Measurements from ENCODE around the gene PGLYRP3.
"Not testable (repeated sequence)": the region's sequence is repeated elsewhere in the genome, so short reads cannot be mapped to it uniquely, and the experiment has no call there.

The PGLYRP3 gene

GRCh38 chr1:153349363-153350320 is 36.9 kb upstream of the PGLYRP3 start:
- no peak for DNase-seq (ENCODE audit: low read depth in 1 of 2, low spot score in 1 of 2)

- DNase-seq (ENCODE audit: low read depth in 1 of 2, low spot score in 1 of 2), result no peak
These were observed 36.0 kb upstream of the PGLYRP3 start, which contains the start of gene PGLYRP4 for GRCh38 chr1:153348511-153349362. PGLYRP4 (minus strand) TSS chr1:153348841; CDS start chr1:153347932, 909 bp downstream.

- DNase-seq (ENCODE audit: low read depth in 1 of 2, low spot score in 1 of 2), result no peak
These were observed 35.1 kb upstream of the PGLYRP3 start for GRCh38 chr1:153347856-153348255.

DNA sequence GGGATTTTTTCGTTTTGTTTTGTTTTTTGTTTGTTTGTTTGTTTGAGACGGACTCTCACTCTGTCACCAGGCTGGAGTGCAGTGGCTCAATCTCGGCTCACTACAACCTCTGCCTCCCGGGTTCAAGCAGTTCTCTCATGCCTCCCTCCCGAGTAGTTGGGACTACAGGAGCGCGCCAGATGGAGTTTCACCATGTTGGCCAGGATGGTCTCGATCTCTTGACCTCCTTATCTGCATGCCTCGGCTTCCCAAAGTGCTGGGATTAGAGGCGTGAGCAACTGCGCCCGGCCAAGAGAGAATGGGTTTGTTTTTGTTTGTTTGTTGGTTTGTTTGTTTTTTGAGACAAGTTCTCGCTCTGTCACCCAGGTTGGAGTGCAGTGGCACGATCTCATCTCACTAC is 34.3 kb upstream of the PGLYRP3 start:
- not testable (repeated sequence) for DNase-seq (ENCODE audit: low read depth in 1 of 2, low spot score in 1 of 2)

- DNase-seq (ENCODE audit: low read depth in 1 of 2, low spot score in 1 of 2), result no peak
These were observed 33.4 kb upstream of the PGLYRP3 start for GRCh38 chr1:153346077-153346723.

- no peak for DNase-seq (ENCODE audit: low read depth in 1 of 2, low spot score in 1 of 2)
These were observed 32.7 kb upstream of the PGLYRP3 start for GRCh38 chr1:153345187-153346076.

GRCh38 chr1:153344718-153345025 is 31.9 kb upstream of the PGLYRP3 start:
- DNase-seq (ENCODE audit: low read depth in 1 of 2, low spot score in 1 of 2), result no peak

DNA sequence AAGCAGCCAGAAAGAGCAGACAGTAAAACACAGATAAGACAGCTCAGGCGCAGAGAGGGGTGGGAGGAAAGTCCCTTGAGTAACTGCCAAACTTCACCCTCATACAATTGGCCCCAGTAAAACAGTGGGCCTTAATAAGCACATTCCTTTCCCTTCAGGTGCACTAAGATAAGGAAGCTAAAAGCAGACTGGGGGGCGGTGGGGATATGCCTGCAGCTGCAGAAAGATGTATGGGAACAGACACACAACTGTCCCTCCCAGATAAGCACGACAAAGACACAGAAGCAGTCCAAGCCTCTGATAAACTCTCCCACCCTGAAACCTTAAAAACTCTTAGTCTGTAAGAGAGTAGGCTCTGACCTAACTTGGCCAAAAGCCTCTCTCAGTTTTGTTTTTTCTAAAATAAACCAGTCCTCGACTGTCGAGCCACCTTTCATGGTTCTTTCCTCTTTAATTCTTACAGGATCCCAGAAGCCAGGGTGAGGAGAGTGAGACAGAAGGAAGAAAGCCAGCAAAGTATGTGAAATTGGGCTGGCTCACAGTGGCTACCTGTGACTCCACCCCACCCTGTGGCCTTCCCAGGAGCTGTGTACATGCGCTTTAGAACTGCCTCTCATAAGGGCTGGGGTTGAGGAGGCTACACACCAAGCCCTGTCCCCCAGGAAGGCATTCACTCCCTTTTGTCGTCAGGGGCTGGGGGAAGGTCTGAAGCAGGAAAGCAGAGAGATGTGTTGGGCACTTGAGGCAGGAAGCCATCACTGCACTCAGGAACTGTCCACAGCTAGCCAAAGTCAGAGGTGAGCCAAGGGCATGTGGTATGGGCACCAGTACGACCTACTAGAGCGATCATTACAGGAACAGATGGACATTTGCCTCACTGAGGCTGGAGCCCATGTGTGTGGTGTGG is 31.3 kb upstream of the PGLYRP3 start:
- DNase-seq (ENCODE audit: low read depth in 1 of 2, low spot score in 1 of 2), result no peak

DNA sequence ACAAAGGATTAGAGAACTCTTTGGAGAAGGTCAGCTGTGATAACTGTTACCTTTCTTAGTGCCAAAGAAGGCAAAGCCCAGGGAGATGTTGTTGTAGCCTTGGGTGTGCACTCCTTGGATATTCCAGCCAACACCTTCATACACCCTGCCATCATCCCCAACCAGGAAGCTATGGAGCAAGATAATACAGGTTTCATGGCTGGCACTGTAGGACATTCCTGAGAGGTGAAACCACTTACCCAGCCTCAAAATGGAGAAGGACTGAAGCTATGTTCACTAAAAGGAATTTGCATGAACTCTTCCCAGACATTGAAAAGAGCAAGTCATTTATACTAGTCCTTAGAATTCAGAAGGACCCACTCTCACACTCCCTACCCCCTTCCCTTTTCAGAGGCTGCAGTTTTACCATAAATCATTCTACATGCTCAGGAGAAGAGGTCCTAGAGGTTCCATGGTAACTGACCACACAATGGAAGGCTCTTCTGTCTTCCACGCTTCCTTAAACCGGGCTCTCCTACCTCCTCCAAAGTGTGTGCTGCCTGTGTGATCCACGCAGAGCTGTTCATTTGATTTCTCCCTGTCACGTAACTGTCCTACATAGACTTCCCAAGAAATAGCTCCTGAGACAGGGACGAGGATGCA is 30.4 kb upstream of the PGLYRP3 start:
- no peak for DNase-seq (ENCODE audit: low read depth in 1 of 2, low spot score in 1 of 2)

DNA sequence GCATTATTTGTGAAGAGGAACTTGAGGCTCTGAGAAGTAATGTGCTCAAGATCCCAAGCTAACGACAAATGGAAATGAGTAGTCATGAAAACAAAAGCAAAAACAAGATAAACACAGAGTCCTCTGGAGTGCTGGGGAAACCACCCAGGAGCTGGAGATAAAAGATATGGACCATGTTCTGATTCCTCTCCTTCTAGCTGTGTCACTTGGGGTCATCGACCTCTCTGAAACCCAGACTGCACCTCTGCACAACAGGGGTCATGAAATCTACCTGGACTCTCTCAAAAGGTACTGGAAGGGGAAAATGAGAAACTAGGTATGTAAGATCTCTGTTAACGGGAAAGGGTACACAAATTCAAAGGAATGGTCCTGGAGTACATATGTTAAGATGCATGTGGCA is 29.4 kb upstream of the PGLYRP3 start:
- DNase-seq (ENCODE audit: low read depth in 1 of 2, low spot score in 1 of 2), result no peak

DNA sequence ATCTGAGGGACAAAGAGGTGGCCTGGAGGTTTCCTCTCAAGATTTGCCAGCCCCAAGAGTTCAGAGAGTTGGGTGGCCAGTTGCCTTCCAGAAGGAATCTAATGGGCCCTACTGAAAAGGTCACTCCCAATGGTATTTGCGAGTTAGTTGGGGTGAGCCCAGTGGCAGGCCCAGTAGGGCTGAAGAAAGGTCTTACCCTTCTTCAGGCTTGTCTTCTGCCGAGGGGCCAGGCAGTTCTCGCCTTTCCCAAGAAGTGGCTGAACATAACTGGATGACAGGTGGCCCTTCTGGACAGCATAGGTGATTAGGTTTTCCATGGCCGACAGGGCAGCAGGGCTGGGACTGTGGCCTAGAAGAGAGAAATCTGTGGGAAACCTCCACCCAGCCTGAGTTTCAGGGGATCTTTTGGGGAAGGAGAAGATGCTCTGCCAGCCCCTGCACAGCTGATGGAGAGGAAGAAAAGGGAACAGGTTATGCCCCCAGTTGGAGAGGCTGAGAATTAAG is 28.7 kb upstream of the PGLYRP3 start:
- DNase-seq (ENCODE audit: low read depth in 1 of 2, low spot score in 1 of 2), result no peak

GRCh38 chr1:153340356-153340755 is 27.6 kb upstream of the PGLYRP3 start:
- DNase-seq (ENCODE audit: low read depth in 1 of 2, low spot score in 1 of 2), result no peak

DNA sequence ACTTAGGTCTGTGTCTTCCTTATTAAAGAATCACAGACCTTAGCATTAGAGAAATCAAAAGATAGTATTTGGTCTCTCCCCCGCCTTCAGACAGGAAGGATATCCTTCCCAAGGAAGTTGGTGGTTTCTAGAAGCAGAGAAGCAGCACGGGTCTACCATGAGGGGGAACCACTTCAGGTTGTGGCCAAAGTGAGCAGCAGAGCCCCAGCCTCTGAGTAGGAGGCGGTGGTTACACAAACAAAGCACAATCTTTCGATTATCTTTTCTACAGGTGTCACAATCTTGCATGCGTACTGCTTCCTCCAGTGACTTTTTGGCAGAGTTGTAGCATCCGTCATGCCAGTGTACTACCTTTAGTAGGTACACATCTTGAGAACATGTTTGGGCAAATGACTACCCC is 27.1 kb upstream of the PGLYRP3 start:
- DNase-seq (ENCODE audit: low read depth in 1 of 2, low spot score in 1 of 2), result no peak

DNA sequence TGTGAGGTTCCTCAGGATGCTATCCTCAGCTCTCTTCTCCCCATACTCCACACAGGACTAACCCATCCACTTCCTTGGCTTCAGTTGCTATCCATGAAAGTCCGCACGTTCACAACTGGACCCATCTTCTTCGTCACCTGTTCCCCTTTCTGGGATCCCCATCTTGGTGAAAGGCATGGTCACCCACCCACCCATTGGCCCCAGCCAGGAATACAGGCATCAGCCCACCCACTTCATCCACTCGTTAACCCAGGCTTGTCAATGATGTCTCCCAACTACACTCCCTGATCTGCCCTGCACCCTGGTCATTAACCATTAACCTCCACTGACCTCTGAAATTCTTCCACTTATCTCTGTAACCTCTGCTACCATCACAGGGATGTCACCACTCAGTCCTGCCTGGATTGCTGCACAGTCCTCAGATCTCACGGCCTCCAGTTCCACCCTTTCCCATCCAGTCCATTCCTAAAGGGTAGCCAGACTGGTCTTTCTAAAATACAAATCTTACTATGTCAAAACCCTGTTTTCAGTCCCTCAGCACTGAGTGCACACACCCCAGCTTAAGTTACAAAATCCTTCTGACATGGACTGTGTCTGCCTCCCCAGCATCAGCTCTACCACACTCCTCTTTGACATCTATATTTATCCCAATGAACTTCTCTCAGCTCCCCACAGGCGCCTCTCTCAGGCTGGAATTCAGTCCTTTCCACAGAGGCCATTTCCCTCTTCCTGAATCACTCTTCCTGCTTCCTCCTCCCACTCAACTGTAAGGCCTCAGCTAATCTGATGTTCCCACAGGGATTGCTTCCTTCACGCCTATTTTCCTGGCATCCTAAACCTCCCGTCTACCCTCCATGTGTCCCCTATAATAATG is 25.5 kb upstream of the PGLYRP3 start:
- no peak for DNase-seq (ENCODE audit: low read depth in 1 of 2, low spot score in 1 of 2)

- DNase-seq (ENCODE audit: low read depth in 1 of 2, low spot score in 1 of 2), result no peak
These were observed 23.9 kb upstream of the PGLYRP3 start for GRCh38 chr1:153336650-153337049.

DNA sequence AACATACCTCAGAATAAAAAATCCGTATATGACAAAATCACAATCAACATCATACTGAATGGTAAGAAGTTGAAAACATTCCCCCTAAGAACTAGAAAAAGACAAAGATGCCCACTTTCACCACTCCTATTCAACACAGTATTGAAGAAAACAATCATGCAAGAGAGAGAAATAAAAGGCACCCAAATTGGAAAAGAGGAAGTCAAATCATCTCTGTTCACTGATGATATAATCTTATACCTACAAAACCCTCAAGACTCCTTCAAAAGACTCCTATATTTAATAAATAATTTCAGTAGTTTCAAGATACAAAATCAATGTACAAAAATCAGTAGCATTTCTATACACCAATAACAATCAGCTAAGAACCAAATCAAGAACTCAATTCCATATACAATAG is 21.1 kb upstream of the PGLYRP3 start:
- no peak for DNase-seq (ENCODE audit: low read depth in 1 of 2, low spot score in 1 of 2)

DNA sequence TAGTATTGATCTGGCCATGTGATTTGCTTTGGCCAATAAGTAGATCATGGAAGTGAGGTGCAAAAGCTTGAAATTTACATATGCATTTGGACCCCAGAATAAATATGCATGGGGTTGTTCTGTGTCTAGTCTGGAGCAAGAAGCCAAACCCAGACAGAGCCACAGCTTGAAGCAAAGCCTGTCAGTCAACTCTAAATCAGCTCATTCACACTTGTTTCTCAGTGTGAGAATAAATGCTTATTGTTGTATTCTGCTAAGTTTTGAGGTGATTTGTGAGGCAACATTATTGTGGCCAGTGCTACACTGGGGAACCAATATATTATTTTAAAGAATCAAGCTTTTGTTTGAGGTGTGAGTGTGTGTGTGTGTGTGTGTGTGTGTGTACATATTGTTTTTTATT is 12.2 kb upstream of the PGLYRP3 start:
- no peak for DNase-seq (ENCODE audit: low read depth in 1 of 2, low spot score in 1 of 2)

DNA sequence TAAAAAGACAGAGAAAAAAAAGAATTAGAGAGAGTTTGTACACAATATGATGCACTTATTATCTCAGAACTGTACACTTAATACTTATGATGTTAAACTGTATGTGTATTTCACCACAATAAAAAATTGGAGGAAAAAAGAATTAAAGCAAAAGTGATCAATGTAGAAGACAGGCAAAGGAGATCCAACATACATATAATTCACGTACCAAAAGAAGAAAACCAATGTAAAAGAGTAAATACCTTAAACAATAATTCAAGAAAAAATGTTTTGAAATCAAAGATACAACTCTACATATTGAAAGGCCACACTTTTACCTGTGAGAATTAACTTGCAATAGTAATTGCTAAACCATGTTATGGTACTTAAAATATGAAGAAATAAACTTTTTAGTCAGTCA is 9.8 kb upstream of the PGLYRP3 start:
- no peak for DNase-seq (ENCODE audit: low read depth in 1 of 2, low spot score in 1 of 2)

Measured in activated CD4-positive, alpha-beta T cell treated with anti-CD3 and anti-CD28 coated beads, Interleukin-2, amount 50 U/mL, for 24 hours (primary cell).